ENCODE measurements around the gene ABHD4.
A peak's percentile ranks its signal among the peaks of the same experiment; 100 is the strongest.
"Not testable (repeated sequence)": the region's sequence is repeated elsewhere in the genome, so short reads cannot be mapped to it uniquely, and the experiment has no call there.

The ABHD4 gene

GRCh38 chr14:22589096-22589839 lies 8.8 kb upstream of the ABHD4 start, which contains the start of gene DAD1:
Gene DAD1 (minus strand): TSS chr14:22589224. CDS start chr14:22589157, 67 bp downstream.
- peak; percentile 98 to 100 (median 99) for DNase-seq

- no peak for DNase-seq
Observed at GRCh38 chr14:22593189-22593588, 4.9 kb upstream of the ABHD4 start.

- no peak for DNase-seq
Observed at GRCh38 chr14:22593601-22594000, 4.5 kb upstream of the ABHD4 start.

- DNase-seq, result no peak
Observed at GRCh38 chr14:22594156-22594716, 3.9 kb upstream of the ABHD4 start.

GRCh38 chr14:22596354-22596879 lies 1.7 kb upstream of the ABHD4 start:
- DNase-seq, result no peak

GRCh38 chr14:22597265-22597664 lies 835 bp upstream of the ABHD4 start:
- no peak for DNase-seq

GRCh38 chr14:22597771-22598098 lies 365 bp upstream of the ABHD4 start:
- no peak for DNase-seq

- peak in 1 of 5 experiments; percentile 60 for DNase-seq
Observed at GRCh38 chr14:22598896-22599244, 770 bp downstream of the ABHD4 start.

GRCh38 chr14:22599349-22599748 lies 1.2 kb downstream of the ABHD4 start:
- DNase-seq, result no peak

- DNase-seq, result no peak
Observed at GRCh38 chr14:22600027-22600426, 1.9 kb downstream of the ABHD4 start.

GRCh38 chr14:22601456-22601855 lies 3.4 kb downstream of the ABHD4 start:
- DNase-seq, result no peak

- DNase-seq, result no peak
Observed at GRCh38 chr14:22601996-22602395, 3.9 kb downstream of the ABHD4 start.

GRCh38 chr14:22602862-22603261 lies 4.8 kb downstream of the ABHD4 start:
- no peak for DNase-seq

- no peak for DNase-seq
Observed at GRCh38 chr14:22606380-22606779, 8.3 kb downstream of the ABHD4 start.

- no peak for DNase-seq
Observed at GRCh38 chr14:22607291-22607690, 9.2 kb downstream of the ABHD4 start.

- no peak for DNase-seq
Observed at GRCh38 chr14:22610931-22611330, 12.8 kb downstream of the ABHD4 start.

GRCh38 chr14:22613106-22613695 lies 15.1 kb downstream of the ABHD4 start:
- DNase-seq, result no peak

GRCh38 chr14:22613736-22614239 lies 15.7 kb downstream of the ABHD4 start:
- DNase-seq, result no peak

GRCh38 chr14:22614240-22614799 lies 16.2 kb downstream of the ABHD4 start:
- DNase-seq, result no peak

GRCh38 chr14:22615765-22616164 lies 17.7 kb downstream of the ABHD4 start:
- not testable (repeated sequence) for DNase-seq

- DNase-seq, result no peak
Observed at GRCh38 chr14:22622255-22622654, 24.2 kb downstream of the ABHD4 start.

GRCh38 chr14:22623047-22623446 lies 24.9 kb downstream of the ABHD4 start:
- no peak for DNase-seq

- no peak for DNase-seq
Observed at GRCh38 chr14:22626590-22626989, 28.5 kb downstream of the ABHD4 start.

Data from T-helper 2 cell (primary cell).